WERI-Rb-1 (cell line): Measurements from ENCODE around the gene LDHAL6A.

Experiments
- DNase-seq: peaks from one replicate; pipeline ENCODE4 v3.0.0-alpha.2; 2020
- H3K27ac ChIP-seq: fragments of 250-450 bp; sonication (Bioruptor Pico); 2 replicates; pipeline ENCODE4 v1.5.1; 2020; ENCODE audit warnings: mild to moderate bottlenecking, moderate library complexity
- H3K27me3 ChIP-seq: fragments of 250-450 bp; sonication (Bioruptor Pico); 2 replicates; pipeline ENCODE4 v1.5.1; 2021; ENCODE audit warnings: mild to moderate bottlenecking, low read depth, moderate library complexity; ENCODE audit not compliant: insufficient read depth, severe bottlenecking
- H3K36me3 ChIP-seq: fragments of 250-450 bp; sonication (Bioruptor Pico); 2 replicates; pipeline ENCODE4 v1.5.1; 2020; ENCODE audit warnings: mild to moderate bottlenecking, moderate library complexity
- H3K4me3 ChIP-seq: 2 replicates; pipeline ENCODE4 v1.5.1; 2011; ENCODE audit warnings: low read depth, mild to moderate bottlenecking, control low read depth, low read length
- H3K9me3 ChIP-seq: fragments of 250-450 bp; sonication (Bioruptor Pico); 2 replicates; pipeline ENCODE4 v1.5.1; 2021; ENCODE audit warnings: mild to moderate bottlenecking, moderate library complexity; ENCODE audit not compliant: severe bottlenecking
- CTCF ChIP-seq: IDR thresholded peaks from 2 replicates; pipeline ENCODE4 v1.5.1; 2011; ENCODE audit warnings: low read depth, mild to moderate bottlenecking, control low read depth, inconsistent platforms, low read length

LDHAL6A gene

GRCh38 chr11:18471995-18472394 lies 16.3 kb downstream of the LDHAL6A start:
- DNase-seq = no peak
- Histone ChIP-seq H3K27me3 (no peaks in the 10 kb centered on the region), H3K27ac (no peak overlapping the region), H3K9me3 (no peaks in the 10 kb centered on the region), H3K36me3 (peaks cover 12% of the 10 kb centered on the region), H3K4me3 (no peak overlapping the region)
- TF ChIP-seq CTCF = no peak

- Histone ChIP-seq H3K27ac (no peak overlapping the region), H3K27me3 (no peaks in the 10 kb centered on the region), H3K9me3 (no peaks in the 10 kb centered on the region), H3K36me3 (peaks cover 14% of the 10 kb centered on the region), H3K4me3 (no peak overlapping the region)
- DNase-seq = no peak
- no peak for TF ChIP-seq CTCF
Observed at GRCh38 chr11:18472587-18472986, 16.9 kb downstream of the LDHAL6A start.

- peaks cover 72% of the 10 kb centered on the region for H3K36me3 ChIP-seq
- H3K27me3 ChIP-seq = no peaks in the 10 kb centered on the region
- TF ChIP-seq CTCF = no peak
- no peaks in the 10 kb centered on the region for H3K9me3 ChIP-seq
- H3K27ac ChIP-seq = no peak overlapping the region
- DNase-seq = no peak
- H3K4me3 ChIP-seq = no peak overlapping the region
Observed at GRCh38 chr11:18479063-18479462, 23.4 kb downstream of the LDHAL6A start.

GRCh38 chr11:18485913-18486528 lies 30.4 kb downstream of the LDHAL6A start:
- DNase-seq = no peak
- Histone ChIP-seq H3K4me3 (no peak overlapping the region), H3K27me3 (no peaks in the 10 kb centered on the region), H3K36me3 (peaks cover 38% of the 10 kb centered on the region), H3K9me3 (no peaks in the 10 kb centered on the region), H3K27ac (no peak overlapping the region)
- no peak for TF ChIP-seq CTCF

GRCh38 chr11:18490319-18490718 lies 34.7 kb downstream of the LDHAL6A start:
- Histone ChIP-seq H3K4me3 (no peak overlapping the region), H3K27me3 (no peaks in the 10 kb centered on the region), H3K36me3 (peaks cover 20% of the 10 kb centered on the region), H3K27ac (no peak overlapping the region), H3K9me3 (no peaks in the 10 kb centered on the region)
- no peak for TF ChIP-seq CTCF
- DNase-seq = no peak
